Lower lobe of right lung (tissue), 2 donors: ENCODE measurements around the gene KSR2. TPM values are rescaled to one million over a fixed set of nuclear protein-coding genes. Genes with fewer than 3 reads are reported as not detected.
A peak's percentile ranks its signal among the peaks of the same experiment; 100 is the strongest.

ENCODE experiments used
- ATAC-seq, 2 donors: fragments of 200-7000 bp; cut with Tn5 transposase; one replicate each; pipeline ENCODE4 v1.9.1; 2020 to 2022; ENCODE audit warnings: mild to moderate bottlenecking in 2 of 2, moderate library complexity in 2 of 2
- DNase-seq: peaks from one replicate; pipeline ENCODE4 v3.0.0-alpha.2; 2020
- H3K27ac ChIP-seq: fragments of 200-600 bp; one replicate; pipeline ENCODE4 v1.8.0; 2022
- H3K27me3 ChIP-seq: fragments of 200-600 bp; one replicate; pipeline ENCODE4 v1.8.0; 2022; ENCODE audit warnings: low read depth
- H3K36me3 ChIP-seq: fragments of 200-600 bp; one replicate; pipeline ENCODE4 v1.8.0; 2022; ENCODE audit warnings: mild to moderate bottlenecking
- H3K4me1 ChIP-seq: fragments of 200-600 bp; one replicate; pipeline ENCODE4 v1.8.0; 2022
- H3K4me3 ChIP-seq: fragments of 200-600 bp; one replicate; pipeline ENCODE4 v1.8.0; 2022; ENCODE audit warnings: mild to moderate bottlenecking
- H3K9me3 ChIP-seq: fragments of 200-600 bp; one replicate; pipeline ENCODE4 v1.8.0; 2022
- CTCF ChIP-seq: fragments of 200-600 bp; IDR thresholded peaks from one replicate; pipeline ENCODE4 v1.8.0; 2022; ENCODE audit warnings: antibody characterized with exemption, mild to moderate bottlenecking
- intact Hi-C: fragments of 100-400 bp; cut with DNase I; formaldehyde crosslinking; loops from one replicate; pipeline ENCODE4 v1.11.0; 2022
- total RNA-seq: library from RNA; stranded (reverse); fragmentation: NEBNext Ultra II Directional; extraction: Animal tissue kit (Norgen Biotek cat#: 25700); gene quantifications from one replicate; pipeline ENCODE4 v1.2.1, GENCODE V29; 2021
- donor health status: DM: no; HTN: yes; CAD: no; lungs with severe emphysema.

Gene KSR2
- total RNA-seq, 1 donor from 2014 or later = 1.0 TPM

- no peaks in the 10 kb centered on the region for H3K27me3 ChIP-seq
- ATAC-seq = no peak
- H3K27ac ChIP-seq = no peak overlapping the region
- no peak for TF ChIP-seq CTCF
- no peak overlapping the region for H3K4me3 ChIP-seq
- H3K36me3 ChIP-seq = no peaks in the 10 kb centered on the region
- no peaks in the 10 kb centered on the region for H3K9me3 ChIP-seq
- intact Hi-C loops = no loop called here
- no peaks in the 10 kb centered on the region for H3K4me1 ChIP-seq
- no peak for DNase-seq
Measured at GRCh38 chr12:117583677-117584225, 385.0 kb downstream of the KSR2 start.

- Histone ChIP-seq H3K27ac (no peak overlapping the region), H3K4me1 (no peaks in the 10 kb centered on the region), H3K36me3 (no peaks in the 10 kb centered on the region), H3K27me3 (no peaks in the 10 kb centered on the region), H3K9me3 (no peaks in the 10 kb centered on the region), H3K4me3 (no peak overlapping the region)
- intact Hi-C loops = no loop called here
- ATAC-seq (no peak), DNase-seq (no peak)
- no peak for TF ChIP-seq CTCF
Measured at GRCh38 chr12:117583092-117583491, 385.7 kb downstream of the KSR2 start.

GRCh38 chr12:117582135-117582784, 386.5 kb downstream of the KSR2 start:
- Histone ChIP-seq H3K27me3 (no peaks in the 10 kb centered on the region), H3K4me3 (no peak overlapping the region), H3K4me1 (no peaks in the 10 kb centered on the region), H3K36me3 (no peaks in the 10 kb centered on the region), H3K27ac (no peak overlapping the region), H3K9me3 (no peaks in the 10 kb centered on the region)
- no peak for TF ChIP-seq CTCF
- no peak for ATAC-seq
- intact Hi-C loops = no loop called here
- DNase-seq = no peak

GRCh38 chr12:117580718-117581062, 388.1 kb downstream of the KSR2 start:
- peak in 1 of 2 donors; percentile 34 for ATAC-seq

GRCh38 chr12:117580015-117580717, 388.6 kb downstream of the KSR2 start:
- H3K4me3 ChIP-seq = no peak overlapping the region
- DNase-seq = no peak
- TF ChIP-seq CTCF = no peak

More at GRCh38 chr12:117580718-117581062, 388.1 kb downstream of the KSR2 start:
- intact Hi-C loops = no loop called here
- H3K36me3 ChIP-seq = no peaks in the 10 kb centered on the region
- H3K4me1 ChIP-seq = no peaks in the 10 kb centered on the region
- H3K4me3 ChIP-seq = no peak overlapping the region
- H3K27me3 ChIP-seq = no peaks in the 10 kb centered on the region
- H3K9me3 ChIP-seq = no peaks in the 10 kb centered on the region
- TF ChIP-seq CTCF = no peak
- no peak for DNase-seq
- no peak overlapping the region for H3K27ac ChIP-seq

More at GRCh38 chr12:117580015-117580717, 388.6 kb downstream of the KSR2 start:
- intact Hi-C loops = no loop called here
- Histone ChIP-seq H3K9me3 (no peaks in the 10 kb centered on the region), H3K36me3 (no peaks in the 10 kb centered on the region), H3K27ac (no peak overlapping the region), H3K27me3 (no peaks in the 10 kb centered on the region), H3K4me1 (no peaks in the 10 kb centered on the region)
- ATAC-seq = no peak
